Trophoblast cell (in vitro differentiated cells and primary cell): ENCODE results near the gene CXCR5.

Source experiments
- DNase-seq, 2 donors: peaks; one replicate each; pipeline ENCODE4 v3.0.0-alpha.2; 2016
- H2AFZ ChIP-seq: 2 replicates; pipeline ENCODE4 v1.6.1; 2013; ENCODE audit warnings: low read length, moderate library complexity, mild to moderate bottlenecking; ENCODE audit not compliant: insufficient read depth, poor library complexity
- H2AK5ac ChIP-seq: 2 replicates; pipeline ENCODE4 v1.6.1; 2013; ENCODE audit warnings: mild to moderate bottlenecking, low read length
- H2BK120ac ChIP-seq: 2 replicates; pipeline ENCODE4 v1.6.1; 2013; ENCODE audit warnings: low read length, mild to moderate bottlenecking, moderate library complexity; ENCODE audit not compliant: insufficient read depth, poor library complexity
- H2BK12ac ChIP-seq: 2 replicates; pipeline ENCODE4 v1.6.1; 2013; ENCODE audit warnings: mild to moderate bottlenecking, low read length, moderate library complexity
- H2BK5ac ChIP-seq: 2 replicates; pipeline ENCODE4 v1.6.1; 2013; ENCODE audit warnings: low read length, low read depth, moderate library complexity, mild to moderate bottlenecking; ENCODE audit not compliant: poor library complexity
- H3K14ac ChIP-seq: 2 replicates; pipeline ENCODE4 v1.6.1; 2013; ENCODE audit warnings: mild to moderate bottlenecking, low read length
- H3K18ac ChIP-seq: 2 replicates; pipeline ENCODE4 v1.6.1; 2013; ENCODE audit warnings: mild to moderate bottlenecking, low read length
- H3K23ac ChIP-seq: 2 replicates; pipeline ENCODE4 v1.6.1; 2013; ENCODE audit warnings: low read length
- H3K27ac ChIP-seq: 2 replicates; pipeline ENCODE4 v1.5.1; 2013; ENCODE audit warnings: low read depth, mild to moderate bottlenecking, inconsistent platforms, low read length, moderate library complexity
- H3K27me3 ChIP-seq: 2 replicates; pipeline ENCODE4 v1.6.1; 2013; ENCODE audit warnings: inconsistent platforms, mild to moderate bottlenecking, low read length, moderate library complexity; ENCODE audit not compliant: insufficient read depth
- H3K36me3 ChIP-seq, 2 experiments: 1 replicate in 1 of 2; 2 replicates in 1 of 2; pipeline ENCODE4 v1.6.1; 2013; ENCODE audit warnings: low read length in 2 of 2, mild to moderate bottlenecking in 2 of 2, moderate library complexity in 1 of 2; ENCODE audit not compliant: insufficient read depth in 2 of 2, control insufficient read depth in 1 of 2
- H3K4ac ChIP-seq: 2 replicates; pipeline ENCODE4 v1.6.1; 2013; ENCODE audit warnings: low read depth, mild to moderate bottlenecking, low read length, moderate library complexity
- H3K4me1 ChIP-seq, 2 experiments: 1 replicate in 1 of 2; 2 replicates in 1 of 2; pipeline ENCODE4 v1.6.1; 2013; ENCODE audit warnings: low read length in 2 of 2, mild to moderate bottlenecking in 2 of 2, moderate library complexity in 1 of 2; ENCODE audit not compliant: insufficient read depth in 2 of 2, control insufficient read depth in 1 of 2
- H3K4me2 ChIP-seq: 2 replicates; pipeline ENCODE4 v1.6.1; 2013; ENCODE audit warnings: inconsistent platforms, mild to moderate bottlenecking, low read length, moderate library complexity
- H3K4me3 ChIP-seq: 2 replicates; pipeline ENCODE4 v1.5.1; 2013; ENCODE audit warnings: mild to moderate bottlenecking, low read depth, low read length, inconsistent platforms
- H3K79me1 ChIP-seq: one replicate; pipeline ENCODE4 v1.6.1; 2013; ENCODE audit warnings: low read length
- H3K79me2 ChIP-seq: 2 replicates; pipeline ENCODE4 v1.6.1; 2013; ENCODE audit warnings: low read length, mild to moderate bottlenecking; ENCODE audit not compliant: control insufficient read depth, insufficient read depth, poor library complexity
- H3K9ac ChIP-seq: 2 replicates; pipeline ENCODE4 v1.6.1; 2013; ENCODE audit warnings: mild to moderate bottlenecking, low read length
- H3K9me3 ChIP-seq: 2 replicates; pipeline ENCODE4 v1.6.1; 2013; ENCODE audit warnings: low read depth, mild to moderate bottlenecking, control low read depth, inconsistent platforms, low read length; ENCODE audit not compliant: insufficient read depth
- H4K12ac ChIP-seq: 2 replicates; pipeline ENCODE4 v1.6.1; 2013; ENCODE audit warnings: low read depth, mild to moderate bottlenecking, low read length, moderate library complexity
- H4K8ac ChIP-seq: 2 replicates; pipeline ENCODE4 v1.6.1; 2013; ENCODE audit warnings: low read depth, mild to moderate bottlenecking, low read length, moderate library complexity
- H4K91ac ChIP-seq: one replicate; pipeline ENCODE4 v1.6.1; 2013; ENCODE audit warnings: low read depth, mild to moderate bottlenecking, low read length, moderate library complexity
- WGBS: extraction: QIAGEN DNeasy Blood & Tissue Kit; methylation state at CpG from one replicate; pipeline ENCODE4 v1.1.7; 2013; ENCODE audit warnings: missing lambda C conversion rate; ENCODE audit not compliant: insufficient read length, insufficient coverage; ENCODE audit errors: extremely low coverage; 5-methylcytosine and 5-hydroxymethylcytosine counted together

CXCR5 gene

DNA sequence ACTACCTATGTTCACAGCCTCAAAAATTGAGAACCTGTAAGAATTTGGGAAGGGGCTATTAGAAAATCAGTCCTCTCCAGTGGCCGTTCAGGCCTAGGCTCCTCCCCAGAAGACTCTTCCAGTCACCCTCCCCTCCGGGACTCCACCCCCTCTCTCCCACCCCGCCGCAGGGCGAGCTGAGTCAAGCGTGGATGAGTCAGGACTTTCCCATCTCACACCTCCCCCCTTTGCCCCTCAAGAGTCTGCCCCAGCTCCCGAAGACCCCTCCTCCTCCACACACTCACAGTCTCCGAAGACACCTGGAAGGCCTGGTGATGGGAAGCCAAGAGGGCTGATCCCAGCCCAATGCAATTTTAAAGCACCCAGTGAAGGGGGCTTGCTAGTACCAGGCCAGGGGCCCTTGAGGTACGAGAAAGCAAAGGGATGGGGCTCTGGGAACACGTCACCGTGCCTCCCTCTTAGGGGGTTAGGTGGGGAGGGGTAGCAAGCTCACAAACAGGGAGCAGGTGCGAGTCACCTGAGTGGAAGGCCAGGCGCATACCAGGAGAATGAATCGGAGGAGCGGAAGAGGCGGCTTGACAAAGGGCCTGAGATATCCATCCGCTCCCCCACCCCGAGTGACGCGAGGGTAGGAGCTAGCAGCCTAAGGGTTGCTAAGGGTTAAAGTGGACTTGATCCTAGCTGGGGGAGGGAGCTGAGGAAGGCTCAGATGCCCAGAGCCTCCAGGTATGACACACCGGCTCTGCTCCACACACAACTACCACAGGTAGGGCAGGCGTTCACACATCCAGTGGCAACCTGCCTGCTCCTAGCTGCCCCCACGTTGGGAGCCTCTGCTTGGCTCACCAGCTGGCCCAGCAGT is 28.4 kb downstream of the CXCR5 start:
- Histone ChIP-seq H3K4me3 (no peak overlapping the region), H3K4me2 (peak overlapping the region; percentile 70), H3K79me2 (peaks cover 60% of the 10 kb centered on the region), H4K91ac (peak overlapping the region; percentile 99), H3K36me3 (peaks cover 29 to 31% of the 10 kb centered on the region in 2 experiments), H3K27ac (peak overlapping the region; percentile 100), H3K9ac (peak overlapping the region; percentile 51), H4K12ac (peak overlapping the region; percentile 56), H3K23ac (no peak overlapping the region), H3K79me1 (peaks cover 65% of the 10 kb centered on the region), H3K27me3 (no peaks in the 10 kb centered on the region), H2BK120ac (peak overlapping the region; percentile 94), H3K14ac (peak overlapping the region; percentile 96), H3K9me3 (no peaks in the 10 kb centered on the region), H2AFZ (peak overlapping the region; percentile 72), H2BK5ac (peak overlapping the region; percentile 98), H3K18ac (peak overlapping the region; percentile 96), H4K8ac (peak overlapping the region; percentile 78), H3K4me1 (peaks cover 73 to 83% of the 10 kb centered on the region in 2 experiments), H2AK5ac (peak overlapping the region; percentile 83), H3K4ac (peak overlapping the region; percentile 87), H2BK12ac (peak overlapping the region; percentile 97)
- WGBS, result no CpG with 5 or more reads among the region's 23 CpGs
- peak; percentile 99 for DNase-seq

DNA sequence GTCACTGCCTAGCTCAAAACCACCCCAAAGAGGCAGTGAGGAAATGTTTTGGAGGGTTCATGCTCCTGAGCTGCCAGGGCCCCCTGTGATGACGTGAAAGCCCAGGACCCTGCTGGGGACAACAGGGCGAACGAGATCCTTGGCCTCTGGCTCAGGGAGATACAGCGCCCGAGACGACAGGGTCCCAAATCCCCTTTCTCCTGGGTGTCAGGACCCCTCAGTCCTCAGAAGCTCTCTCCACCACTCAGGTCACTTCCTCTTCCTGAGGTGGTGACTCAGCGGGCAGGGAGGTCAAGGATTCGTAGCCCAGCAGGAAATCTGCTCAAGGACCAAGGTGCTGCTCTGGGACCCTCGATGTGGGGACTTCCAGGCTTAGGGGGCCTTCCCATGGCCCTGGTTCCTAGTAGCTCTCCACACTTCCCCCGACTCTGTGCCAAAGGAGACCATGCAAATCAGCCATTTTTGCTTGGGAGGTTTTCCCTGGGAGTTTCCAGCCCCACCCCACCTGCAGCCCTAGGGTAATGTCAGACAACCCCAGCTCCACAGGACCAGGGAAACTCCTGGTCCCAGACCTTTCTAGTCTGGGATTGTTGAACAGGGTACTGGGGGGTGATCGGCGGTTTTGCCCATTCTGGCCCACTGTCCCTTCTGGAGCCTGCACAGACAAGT is 29.2 kb downstream of the CXCR5 start:
- Histone ChIP-seq H4K12ac (peak overlapping the region; percentile 25), H3K18ac (peak overlapping the region; percentile 83), H3K27me3 (no peaks in the 10 kb centered on the region), H3K9me3 (no peaks in the 10 kb centered on the region), H2BK120ac (peak overlapping the region; percentile 74), H3K4me1 (peaks cover 75 to 85% of the 10 kb centered on the region in 2 experiments), H3K4ac (peak overlapping the region; percentile 46), H3K79me2 (peaks cover 64% of the 10 kb centered on the region), H3K4me3 (no peak overlapping the region), H2AFZ (peak overlapping the region; percentile 50), H3K79me1 (peaks cover 70% of the 10 kb centered on the region), H3K36me3 (peaks cover 22 to 26% of the 10 kb centered on the region in 2 experiments), H2BK5ac (peak overlapping the region; percentile 98), H3K4me2 (peak overlapping the region; percentile 70), H3K27ac (peak overlapping the region; percentile 100), H3K23ac (no peak overlapping the region), H2BK12ac (peak overlapping the region; percentile 91), H3K9ac (peak overlapping the region; percentile 51), H4K91ac (peak overlapping the region; percentile 91), H4K8ac (peak overlapping the region; percentile 55), H2AK5ac (peak overlapping the region; percentile 83), H3K14ac (peak overlapping the region; percentile 69)
- DNase-seq, result peak; percentile 39 to 58
- no CpG with 5 or more reads among the region's 12 CpGs for WGBS

DNA sequence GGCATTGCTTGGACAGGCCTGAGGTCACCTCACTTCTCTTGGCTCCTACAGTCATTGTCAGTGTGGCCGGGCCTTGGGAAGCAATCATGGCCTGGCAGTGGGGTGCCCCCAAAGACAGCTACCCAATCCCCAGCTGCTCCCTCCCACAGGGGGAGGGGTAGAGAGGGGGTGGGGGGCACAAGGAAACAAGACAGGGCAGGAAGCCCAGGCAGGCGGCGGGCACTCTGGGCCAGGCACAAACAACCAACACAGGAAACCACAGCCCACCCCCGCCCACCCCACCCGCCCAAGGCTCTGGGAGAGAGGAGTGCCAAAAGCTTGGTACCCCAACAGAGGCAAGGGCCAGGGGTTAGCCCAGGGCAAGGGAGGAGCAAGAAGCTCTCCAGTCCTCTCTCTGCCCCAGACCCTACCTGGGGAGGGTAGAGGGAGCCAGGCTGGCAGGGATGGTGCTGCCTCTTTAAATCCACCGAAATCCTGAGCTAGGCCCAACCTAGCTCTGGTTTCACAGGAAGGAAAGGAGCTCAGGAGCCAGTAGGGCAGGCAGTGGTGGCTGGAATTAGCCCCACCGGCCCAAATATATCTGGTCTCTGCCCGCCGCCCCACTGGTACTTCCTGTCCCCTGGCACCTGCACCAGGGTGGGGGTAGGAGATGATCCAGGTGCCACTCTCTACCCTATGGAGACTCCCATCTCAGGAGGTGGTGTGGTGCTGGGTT is 29.9 kb downstream of the CXCR5 start:
- H3K9ac ChIP-seq, result peak overlapping the region; percentile 44
- H3K14ac ChIP-seq, result peak overlapping the region; percentile 69
- H3K4ac ChIP-seq, result peak overlapping the region; percentile 73
- no peak overlapping the region for H4K12ac ChIP-seq
- WGBS, result no CpG with 5 or more reads among the region's 9 CpGs
- peaks cover 61% of the 10 kb centered on the region for H3K79me2 ChIP-seq
- H4K8ac ChIP-seq, result peak overlapping the region; percentile 55
- peak overlapping the region; percentile 91 for H2BK12ac ChIP-seq
- peak overlapping the region; percentile 74 for H2BK120ac ChIP-seq
- H3K27me3 ChIP-seq, result no peaks in the 10 kb centered on the region
- no peaks in the 10 kb centered on the region for H3K9me3 ChIP-seq
- H4K91ac ChIP-seq, result peak overlapping the region; percentile 91
- H3K4me3 ChIP-seq, result no peak overlapping the region
- peak overlapping the region; percentile 100 for H3K27ac ChIP-seq
- no peak overlapping the region for H3K23ac ChIP-seq
- peaks cover 16 to 19% of the 10 kb centered on the region in 2 experiments for H3K36me3 ChIP-seq
- no peak for DNase-seq
- peak overlapping the region; percentile 83 for H3K18ac ChIP-seq
- H3K4me2 ChIP-seq, result peak overlapping the region; percentile 70
- H2AK5ac ChIP-seq, result peak overlapping the region; percentile 71
- peaks cover 72 to 84% of the 10 kb centered on the region in 2 experiments for H3K4me1 ChIP-seq
- no peak overlapping the region for H2AFZ ChIP-seq
- H3K79me1 ChIP-seq, result peaks cover 76% of the 10 kb centered on the region
- H2BK5ac ChIP-seq, result peak overlapping the region; percentile 98
